GM21423 (cell line): Measurements from ENCODE around the gene OR2L8.
A peak's percentile ranks its signal among the peaks of the same experiment; 100 is the strongest.

Experiments
- ATAC-seq: cut with Tn5 transposase; IDR thresholded peaks from one replicate; pipeline ENCODE4 v1.9.1; 2021; ENCODE audit warnings: mild to moderate bottlenecking, moderate library complexity; ENCODE audit not compliant: unreplicated experiment

OR2L8 gene

GRCh38 chr1:247966532-247967204 is 18.0 kb downstream of the OR2L8 start:
- ATAC-seq, result peak; percentile 80

GRCh38 chr1:247992986-247993385 is 44.3 kb downstream of the OR2L8 start:
- no peak for ATAC-seq

DNA sequence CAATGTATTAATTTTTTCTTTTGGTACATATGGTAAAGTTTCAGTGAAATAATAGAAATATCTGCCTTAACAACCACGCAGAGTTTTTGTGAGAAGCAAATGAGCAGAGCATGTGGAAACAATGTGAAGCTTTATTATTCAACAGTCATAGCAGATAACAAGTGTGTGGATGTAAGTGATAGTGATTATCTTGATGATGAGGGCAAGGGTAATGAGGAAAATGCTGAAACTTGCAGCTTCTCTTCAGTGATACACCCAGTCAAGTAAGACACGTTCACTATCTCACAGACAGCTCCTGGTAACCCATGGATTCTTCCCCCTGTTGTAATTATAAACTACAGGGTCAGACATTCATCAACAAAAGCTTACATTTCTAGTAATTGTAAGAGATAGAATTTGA is 50.2 kb downstream of the OR2L8 start:
- no peak for ATAC-seq
